ENCODE measurements around the gene GPR107. TPM values are rescaled to one million over a fixed set of nuclear protein-coding genes. Genes with fewer than 3 reads are reported as not detected.

The GPR107 gene
- total RNA-seq, 1 experiment from 2014 or later, result 77.4 TPM

DNA sequence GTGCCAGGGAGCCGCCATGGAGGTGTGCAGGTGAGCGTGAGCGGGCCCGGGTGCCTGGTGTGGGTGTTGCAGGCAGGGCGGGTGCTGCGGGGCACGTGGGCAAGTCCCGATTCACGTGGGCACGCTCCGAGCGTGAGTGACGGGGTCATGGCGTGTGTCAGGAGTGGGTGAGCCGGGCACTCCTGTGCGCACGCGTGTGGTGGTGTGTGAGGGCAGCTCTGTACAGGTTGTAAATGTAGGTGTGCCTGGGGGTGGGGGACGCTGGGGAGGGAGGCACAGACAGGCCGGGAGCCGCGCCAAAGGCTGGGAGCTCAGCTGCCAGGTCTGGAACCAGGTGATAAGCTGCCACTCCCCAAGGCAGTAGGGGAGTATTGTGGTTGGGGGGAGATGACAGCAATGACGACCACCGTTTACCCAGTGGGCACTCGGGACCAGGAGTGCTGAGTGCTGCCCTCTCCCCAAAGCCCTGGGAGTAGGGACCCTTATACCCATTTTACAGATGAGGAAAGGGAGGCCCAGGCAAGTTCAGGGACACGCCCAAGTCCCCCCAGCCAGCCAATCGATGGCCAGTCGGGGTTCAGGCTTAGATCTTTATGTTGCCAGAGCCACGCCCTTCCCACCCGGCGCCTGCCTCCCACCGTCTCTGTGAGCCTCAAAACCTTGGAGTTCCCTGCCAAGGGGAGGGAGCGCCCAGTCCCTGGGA, 128.1 kb downstream of the GPR107 start:
- no peak overlapping the region for H3K27ac ChIP-seq
- no peaks in the 10 kb centered on the region for H3K9me3 ChIP-seq (ENCODE audit: insufficient read depth, low read depth)

DNA sequence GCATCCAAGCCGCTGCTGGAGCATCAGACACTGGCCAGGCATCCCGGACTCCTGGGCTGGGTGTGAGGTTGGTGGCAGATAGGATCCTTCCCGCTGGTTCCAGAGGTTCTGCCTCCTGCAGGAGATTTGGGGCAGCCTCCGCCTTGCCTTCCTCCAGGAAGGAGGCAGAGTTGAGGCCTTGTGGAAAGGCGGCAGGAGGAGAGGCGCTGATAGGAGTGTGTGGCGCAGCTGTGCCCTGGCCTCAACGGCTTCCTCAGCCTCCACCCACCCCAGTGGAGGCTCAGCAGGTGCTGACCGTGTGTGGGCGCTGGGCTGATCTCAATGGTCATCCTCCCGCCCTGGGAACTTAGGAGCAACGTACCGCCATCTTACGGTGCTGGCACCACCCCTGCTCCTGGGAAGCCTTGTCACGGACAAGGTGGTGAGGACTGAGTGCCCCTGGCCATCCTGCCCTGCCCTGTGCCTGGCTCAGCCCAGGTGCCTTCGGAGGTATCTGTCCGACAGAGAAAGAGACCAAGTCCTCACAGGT, 128.7 kb downstream of the GPR107 start:
- H3K27ac ChIP-seq, result no peak overlapping the region
- H3K9me3 ChIP-seq (ENCODE audit: insufficient read depth, low read depth), result no peaks in the 10 kb centered on the region
- H2AFZ ChIP-seq, result no peak overlapping the region
- H3K9me2 ChIP-seq (ENCODE audit: insufficient read depth), result no peaks in the 10 kb centered on the region
- intact Hi-C loops (cut with micrococcal nuclease; ENCODE audit: unreplicated experiment), result no loop called here
- ChIA-PET POLR2A (ENCODE audit: unreplicated experiment) (interaction anchor here (0.6 to 0.7 kb wide), 2 partner anchors 18 to 763 kb away, joined by 3 to 6 read pairs; no protein-coding TSS in a partner anchor), CTCF (no interaction called here)
- H3K79me2 ChIP-seq (ENCODE audit: low read depth), result peaks cover 7% of the 10 kb centered on the region
- H3K27me3 ChIP-seq (ENCODE audit: insufficient read depth, low read depth), result no peaks in the 10 kb centered on the region
- no peak overlapping the region for H3K4me3 ChIP-seq
- H3K4me2 ChIP-seq, result no peak overlapping the region
- TF ChIP-seq EZH2 (IDR thresholded peaks at IDR 0.05; ENCODE audit: low read depth), result no peak
- TF ChIP-seq, protein P1, sequence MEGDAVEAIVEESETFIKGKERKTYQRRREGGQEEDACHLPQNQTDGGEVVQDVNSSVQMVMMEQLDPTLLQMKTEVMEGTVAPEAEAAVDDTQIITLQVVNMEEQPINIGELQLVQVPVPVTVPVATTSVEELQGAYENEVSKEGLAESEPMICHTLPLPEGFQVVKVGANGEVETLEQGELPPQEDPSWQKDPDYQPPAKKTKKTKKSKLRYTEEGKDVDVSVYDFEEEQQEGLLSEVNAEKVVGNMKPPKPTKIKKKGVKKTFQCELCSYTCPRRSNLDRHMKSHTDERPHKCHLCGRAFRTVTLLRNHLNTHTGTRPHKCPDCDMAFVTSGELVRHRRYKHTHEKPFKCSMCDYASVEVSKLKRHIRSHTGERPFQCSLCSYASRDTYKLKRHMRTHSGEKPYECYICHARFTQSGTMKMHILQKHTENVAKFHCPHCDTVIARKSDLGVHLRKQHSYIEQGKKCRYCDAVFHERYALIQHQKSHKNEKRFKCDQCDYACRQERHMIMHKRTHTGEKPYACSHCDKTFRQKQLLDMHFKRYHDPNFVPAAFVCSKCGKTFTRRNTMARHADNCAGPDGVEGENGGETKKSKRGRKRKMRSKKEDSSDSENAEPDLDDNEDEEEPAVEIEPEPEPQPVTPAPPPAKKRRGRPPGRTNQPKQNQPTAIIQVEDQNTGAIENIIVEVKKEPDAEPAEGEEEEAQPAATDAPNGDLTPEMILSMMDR (conservative IDR thresholded peaks at IDR 0.05), result no peak
- H4K20me1 ChIP-seq (ENCODE audit: insufficient read depth), result peaks cover 16% of the 10 kb centered on the region
- no TSS peak for BruUV-seq (replicated peaks)
- peak in 1 of 2 experiments; percentile 9 for DNase-seq
- no peaks in the 10 kb centered on the region for H3K36me3 ChIP-seq (ENCODE audit: low read depth)
- H3F3A ChIP-seq (ENCODE audit: insufficient read depth, low read depth), result no peaks in the 10 kb centered on the region
- H3K4me1 ChIP-seq (replicated peaks; ENCODE audit: insufficient read depth), result peaks cover 10% of the 10 kb centered on the region

More for the DNA sequence above, 128.1 kb downstream of the GPR107 start:
- Histone ChIP-seq H3K4me2 (no peak overlapping the region), H4K20me1 (ENCODE audit: insufficient read depth) (peaks cover 12% of the 10 kb centered on the region), H2AFZ (no peak overlapping the region), H3K4me3 (no peak overlapping the region), H3K79me2 (ENCODE audit: low read depth) (peaks cover 5% of the 10 kb centered on the region; the same call in 1 of the 2 replicates), H3K4me1 (replicated peaks; ENCODE audit: insufficient read depth) (peaks cover 5% of the 10 kb centered on the region; the same call in 1 of the 2 replicates), H3K36me3 (ENCODE audit: low read depth) (no peaks in the 10 kb centered on the region), H3K9me2 (ENCODE audit: insufficient read depth) (no peaks in the 10 kb centered on the region), H3F3A (ENCODE audit: insufficient read depth, low read depth) (no peaks in the 10 kb centered on the region), H3K27me3 (ENCODE audit: insufficient read depth, low read depth) (no peaks in the 10 kb centered on the region)
- BruUV-seq (replicated peaks), result no TSS peak
- TF ChIP-seq, protein P1 (conservative IDR thresholded peaks at IDR 0.05), result no peak
- TF ChIP-seq EZH2 (IDR thresholded peaks at IDR 0.05; ENCODE audit: low read depth), result no peak
- no peak for DNase-seq
- CTCF ChIA-PET, result no interaction called here
- intact Hi-C loops (cut with micrococcal nuclease; ENCODE audit: unreplicated experiment), result no loop called here
- POLR2A ChIA-PET (ENCODE audit: unreplicated experiment), result interaction anchor here (0.6 kb wide), 1 partner anchor 18 kb away, joined by 6 read pairs; no protein-coding TSS in a partner anchor

DNA sequence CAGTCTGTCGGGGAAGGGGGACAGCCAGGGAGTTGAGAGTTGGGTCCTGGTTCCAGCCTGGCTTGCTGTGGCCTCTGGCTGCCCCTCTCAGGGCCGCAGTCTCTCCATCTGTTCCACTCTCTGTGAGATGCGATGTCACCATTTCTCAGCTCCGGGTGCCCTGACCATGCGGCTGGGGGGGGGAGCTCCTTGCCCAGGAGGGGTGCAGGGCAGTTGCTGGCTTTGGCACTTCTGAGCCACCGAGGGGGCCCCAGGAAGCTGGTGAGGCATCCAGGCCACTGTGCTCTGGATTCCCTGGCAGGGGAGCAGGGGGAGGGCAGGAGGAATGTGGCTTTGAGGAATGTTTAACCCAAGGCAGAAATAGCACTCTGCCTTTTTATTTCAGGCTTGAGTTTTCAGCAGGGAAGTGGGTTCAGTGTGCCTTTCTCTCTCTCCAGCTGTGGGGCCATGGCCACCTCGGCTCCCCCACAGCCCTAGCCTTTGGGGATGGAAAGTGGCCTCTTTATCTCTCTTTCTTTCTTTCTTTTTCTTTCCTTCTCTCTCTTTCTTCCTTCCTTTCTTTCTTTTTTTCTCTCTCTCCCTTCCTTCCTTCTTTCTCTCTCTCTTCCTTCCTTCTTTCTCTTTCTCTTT, 129.5 kb downstream of the GPR107 start:
- ChIA-PET POLR2A (ENCODE audit: unreplicated experiment) (interaction anchor here (0.6 to 0.7 kb wide), 2 partner anchors 762 to 816 kb away, joined by 3 to 6 read pairs; no protein-coding TSS in a partner anchor), CTCF (interaction anchor here (0.7 kb wide), 1 partner anchor 99 kb away, joined by 3 read pairs; no protein-coding TSS in a partner anchor)
- TF ChIP-seq EZH2 (IDR thresholded peaks at IDR 0.05; ENCODE audit: low read depth), result no peak
- TF ChIP-seq, protein P1 (conservative IDR thresholded peaks at IDR 0.05), result no peak
- H3K79me2 ChIP-seq (ENCODE audit: low read depth), result peaks cover 15% of the 10 kb centered on the region
- intact Hi-C loops (cut with micrococcal nuclease; ENCODE audit: unreplicated experiment), result no loop called here
- H3K4me1 ChIP-seq (replicated peaks; ENCODE audit: insufficient read depth), result peaks cover 11% of the 10 kb centered on the region
- H3K27ac ChIP-seq, result no peak overlapping the region
- no TSS peak for BruUV-seq (replicated peaks)
- H3K9me2 ChIP-seq (ENCODE audit: insufficient read depth), result no peaks in the 10 kb centered on the region
- peak in 1 of 2 experiments; percentile 64 for DNase-seq
- H3K36me3 ChIP-seq (ENCODE audit: low read depth), result no peaks in the 10 kb centered on the region
- no peak overlapping the region for H3K4me3 ChIP-seq
- H3K27me3 ChIP-seq (ENCODE audit: insufficient read depth, low read depth), result no peaks in the 10 kb centered on the region
- no peak overlapping the region for H2AFZ ChIP-seq
- H3F3A ChIP-seq (ENCODE audit: insufficient read depth, low read depth), result no peaks in the 10 kb centered on the region
- H4K20me1 ChIP-seq (ENCODE audit: insufficient read depth), result peaks cover 21% of the 10 kb centered on the region
- H3K4me2 ChIP-seq, result no peak overlapping the region
- no peaks in the 10 kb centered on the region for H3K9me3 ChIP-seq (ENCODE audit: insufficient read depth, low read depth)

All from PC-9 (cell line).